SW480 (cell line): Measurements from ENCODE around the gene UBIAD1.
A peak's percentile ranks its signal among the peaks of the same experiment; 100 is the strongest.

Source experiments
- DNase-seq: peaks from one replicate; pipeline ENCODE4 v3.0.0-alpha.2; 2016; ENCODE audit warnings: low spot score

Gene UBIAD1

DNA sequence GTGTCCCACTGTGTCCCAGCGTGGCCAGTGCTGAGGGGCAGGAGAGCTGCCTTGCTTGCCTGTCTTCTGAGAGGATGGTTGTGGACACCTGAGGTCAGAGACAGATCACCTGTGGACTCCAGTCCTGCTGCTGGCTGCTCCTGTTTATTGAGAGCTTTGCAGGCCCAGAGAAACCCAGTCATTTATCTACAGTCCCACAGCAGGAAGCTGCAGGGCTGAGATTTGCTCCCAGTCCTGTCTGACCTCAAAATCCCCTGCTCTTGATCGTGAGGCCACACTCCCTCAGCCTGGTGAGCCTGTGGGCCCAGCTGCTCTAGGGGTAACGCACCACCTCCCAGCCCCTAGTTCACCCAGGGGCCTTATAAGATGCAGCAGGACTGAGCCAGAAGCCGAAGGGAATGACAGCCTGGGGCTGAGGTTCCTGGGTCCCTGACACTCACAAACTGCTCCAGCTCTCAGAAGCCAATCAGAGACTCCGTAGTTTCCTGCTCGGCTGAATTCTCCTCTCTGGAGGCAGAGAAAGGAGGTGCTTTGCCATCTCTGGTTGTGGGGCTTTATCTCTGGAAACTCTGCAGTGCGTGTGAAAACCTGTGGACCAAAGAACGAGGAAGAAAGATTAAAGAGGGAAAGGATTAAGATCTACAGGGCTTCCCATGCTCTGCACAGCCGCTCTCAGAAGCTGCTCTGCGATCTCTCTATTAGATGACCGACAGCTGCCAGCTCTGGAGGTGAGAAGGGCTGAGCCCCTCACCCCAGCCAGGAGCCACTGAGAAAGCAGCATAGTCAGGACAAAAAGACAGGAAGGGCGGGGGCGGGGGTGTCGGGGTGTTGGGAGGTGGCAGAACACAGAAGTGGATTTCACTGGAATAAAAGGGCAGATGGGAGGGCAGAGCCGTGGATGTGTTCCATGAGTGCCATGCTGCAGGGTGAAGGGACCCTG lies 39.1 kb downstream of the UBIAD1 start:
- no peak for DNase-seq

DNA sequence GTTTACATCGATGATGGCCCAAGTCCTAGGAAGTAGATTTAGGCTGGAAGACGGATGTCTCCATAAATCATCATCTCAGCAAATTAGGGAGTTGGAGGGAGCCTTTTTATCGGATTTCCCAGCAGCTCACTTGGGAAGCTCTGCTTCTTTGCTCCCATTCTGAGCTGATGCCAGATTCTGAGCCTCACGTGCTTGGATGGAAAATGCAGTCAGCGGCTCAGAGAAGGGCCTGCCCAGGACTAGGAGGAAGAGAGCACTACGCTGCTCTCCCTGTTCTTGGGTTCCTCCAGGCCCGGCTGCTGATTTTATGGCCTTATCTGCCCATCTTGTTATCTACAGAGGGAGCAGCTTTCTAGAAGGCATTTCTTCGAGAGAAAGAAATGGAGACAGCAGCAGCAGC lies 42.0 kb downstream of the UBIAD1 start:
- no peak for DNase-seq

DNA sequence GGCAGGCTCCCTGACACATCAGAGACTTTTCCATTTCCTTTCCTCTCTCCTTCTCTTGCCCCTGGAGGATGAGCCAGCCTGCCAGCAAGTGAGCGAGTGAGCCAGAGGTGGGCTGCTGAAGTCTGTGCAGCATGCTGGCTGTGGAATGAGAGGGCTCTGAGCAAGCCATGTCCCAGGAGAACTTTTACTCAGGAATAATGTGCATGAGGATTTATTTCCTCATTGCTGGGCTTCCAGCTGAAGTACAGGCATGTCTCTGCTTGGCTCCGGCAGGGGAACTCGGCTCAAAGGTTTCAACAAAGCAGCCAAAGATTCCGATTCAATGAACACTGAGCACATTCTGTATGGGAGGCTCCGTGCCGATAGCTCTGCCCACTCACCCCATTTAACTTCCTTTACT lies 43.7 kb downstream of the UBIAD1 start:
- no peak for DNase-seq

DNA sequence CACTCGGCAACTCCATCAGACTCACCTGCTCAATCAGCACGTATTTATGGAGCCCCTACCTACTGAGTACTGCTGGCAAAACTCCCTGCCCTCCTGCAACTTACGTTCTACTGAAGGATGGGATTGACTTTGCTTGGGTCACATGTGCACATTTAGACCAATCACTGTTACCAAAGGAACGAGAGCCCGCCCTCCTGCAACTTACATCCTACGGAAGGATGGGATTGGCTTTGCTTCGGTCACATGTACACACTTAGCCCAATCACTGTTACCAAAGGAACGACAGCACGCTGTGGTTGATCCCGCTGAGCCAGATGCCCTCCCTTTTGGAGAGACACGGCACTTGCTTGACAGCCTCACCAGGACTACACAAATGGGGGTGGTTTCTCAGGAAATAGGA lies 46.0 kb downstream of the UBIAD1 start:
- no peak for DNase-seq

DNA sequence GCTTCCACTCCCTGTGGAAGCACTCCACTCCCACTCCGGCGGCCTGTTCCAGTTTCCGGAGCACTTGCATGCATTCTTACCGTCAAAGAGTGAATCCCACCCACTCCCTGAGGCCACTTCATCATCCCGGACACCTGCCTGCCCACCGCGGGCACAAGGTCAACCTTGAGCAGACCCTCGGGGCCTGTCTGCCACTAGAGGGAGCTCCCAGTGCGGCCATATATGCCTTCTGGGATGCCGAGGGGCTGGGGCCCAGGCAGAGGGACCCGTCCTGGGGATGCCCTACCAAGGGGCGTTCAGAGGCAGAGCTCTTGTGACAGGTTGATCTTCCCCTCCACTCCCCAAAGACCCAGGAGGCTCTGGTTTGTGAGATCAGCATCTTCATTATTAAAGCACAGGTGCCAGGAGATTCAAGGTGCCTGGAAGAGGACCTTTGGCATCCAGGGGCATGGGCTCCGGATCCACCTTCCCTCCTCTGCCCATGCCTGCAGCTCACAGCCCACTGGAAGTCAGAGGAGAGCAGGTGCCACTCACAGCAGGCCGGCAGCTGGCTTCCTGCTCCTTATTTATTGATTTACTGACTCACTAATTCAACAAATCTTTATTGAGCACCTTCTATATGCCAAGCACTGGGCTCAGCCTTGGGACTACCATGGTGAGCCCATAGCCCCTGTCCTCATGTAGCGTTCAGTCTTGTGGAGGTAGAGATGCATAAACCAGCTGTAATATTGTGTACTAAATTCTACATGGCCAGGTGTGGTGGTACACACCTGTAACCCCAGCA lies 47.3 kb downstream of the UBIAD1 start:
- no peak for DNase-seq

DNA sequence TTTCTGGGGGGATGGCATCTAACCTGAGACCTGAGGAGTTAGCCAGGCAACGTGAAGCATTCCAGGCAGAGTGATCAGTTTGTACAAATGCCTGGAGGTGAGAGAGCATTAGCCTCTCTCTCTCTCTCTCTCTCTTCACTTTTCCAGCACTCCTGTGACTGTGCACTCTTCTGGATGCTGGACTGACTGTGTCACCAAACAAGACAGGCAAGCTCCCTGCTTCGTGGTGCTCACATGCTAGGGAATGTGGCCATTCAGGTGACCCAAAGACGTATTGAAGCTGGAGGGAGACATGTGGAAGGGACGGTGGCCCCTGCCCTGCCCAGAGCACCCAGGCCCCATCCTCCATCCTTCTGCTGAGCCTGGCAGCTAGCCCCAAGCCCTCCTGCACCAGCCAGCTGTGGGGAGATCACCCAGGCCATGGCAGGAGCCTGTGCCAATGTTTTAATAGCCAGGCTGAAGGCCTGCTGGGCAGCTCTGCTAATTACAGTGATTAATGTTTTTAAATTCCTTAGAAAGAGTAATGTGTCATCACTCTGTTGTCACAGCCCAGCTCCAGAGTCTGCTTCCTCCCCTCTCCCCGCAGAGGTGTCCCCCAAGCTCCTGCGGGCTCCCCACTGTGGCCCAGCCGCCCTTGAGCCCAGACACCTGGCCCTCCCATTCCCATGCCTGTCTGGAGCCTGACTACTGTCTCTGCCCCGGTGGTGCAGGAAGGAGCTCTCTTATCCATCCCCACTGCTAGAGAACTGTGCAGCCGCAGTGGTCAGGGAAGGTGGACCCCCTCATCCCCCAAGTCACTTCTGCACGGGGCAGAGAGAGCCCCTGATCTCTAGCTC lies 48.9 kb downstream of the UBIAD1 start:
- DNase-seq, result no peak

DNA sequence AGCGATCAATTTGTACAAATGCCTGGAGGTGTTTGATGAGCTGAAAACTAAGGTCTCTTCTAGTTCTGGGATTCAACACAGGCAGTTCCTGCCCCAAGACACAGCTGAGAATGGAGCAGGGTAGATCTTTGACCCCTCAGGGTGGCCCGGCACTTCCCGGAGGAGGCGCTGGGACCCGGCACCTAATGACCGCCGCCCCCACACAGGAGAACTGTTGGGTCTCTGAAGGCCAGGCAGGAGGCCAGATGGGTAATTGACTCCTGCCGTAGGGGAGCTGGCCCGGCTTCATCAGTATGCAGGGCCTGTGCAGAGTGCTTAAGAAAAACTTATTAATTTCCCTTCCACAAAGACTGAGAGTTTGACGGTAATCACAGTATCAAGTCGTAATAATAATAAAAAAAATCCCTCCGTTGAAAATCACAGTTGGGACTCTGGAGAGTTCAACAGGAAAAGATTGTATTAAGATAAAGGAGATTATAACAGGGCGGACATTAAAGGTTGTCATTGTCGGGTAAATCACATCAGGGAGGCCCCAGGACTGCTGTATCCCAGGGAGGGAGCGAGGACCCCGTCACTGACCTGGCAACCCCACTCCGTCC lies 51.7 kb downstream of the UBIAD1 start:
- DNase-seq, result no peak

DNA sequence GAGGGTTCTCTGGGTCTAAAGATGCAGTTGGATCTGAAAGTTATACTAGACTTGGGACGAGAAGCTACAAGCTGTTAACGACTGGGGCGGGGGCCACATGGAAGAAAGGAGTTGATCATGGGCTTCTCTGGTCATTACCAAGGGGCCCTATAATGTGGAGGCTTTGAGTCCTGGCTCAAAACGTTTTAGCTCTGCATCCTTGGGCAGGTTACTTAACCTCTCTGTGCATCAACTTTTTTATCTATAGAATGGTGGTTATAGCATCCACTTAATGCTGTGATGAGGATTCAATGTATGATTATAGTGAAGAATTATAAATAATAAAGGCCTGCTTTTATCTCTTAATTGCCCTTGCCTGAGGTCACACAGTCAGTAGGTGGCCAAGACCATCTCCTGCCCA lies 53.1 kb downstream of the UBIAD1 start:
- DNase-seq, result no peak

DNA sequence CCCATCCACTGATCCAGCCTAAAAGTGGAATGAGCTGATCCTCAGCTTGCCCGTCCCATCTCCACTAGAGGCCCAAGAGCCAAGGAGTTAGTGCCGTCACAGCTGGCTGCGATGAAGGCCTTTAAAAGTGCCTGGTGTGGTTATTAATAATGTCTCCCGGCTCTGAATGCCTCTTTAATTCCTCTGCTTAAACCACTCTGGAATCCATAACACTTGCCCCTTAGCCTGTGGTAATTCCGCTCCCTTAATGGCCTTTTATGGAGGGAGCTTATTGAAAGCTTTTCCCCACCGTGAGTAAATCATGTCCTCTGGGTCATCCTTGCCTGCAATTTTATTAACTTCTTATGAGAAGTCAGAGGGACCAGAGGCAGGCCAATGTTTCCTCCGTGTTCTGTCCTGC lies 55.4 kb downstream of the UBIAD1 start:
- no peak for DNase-seq

DNA sequence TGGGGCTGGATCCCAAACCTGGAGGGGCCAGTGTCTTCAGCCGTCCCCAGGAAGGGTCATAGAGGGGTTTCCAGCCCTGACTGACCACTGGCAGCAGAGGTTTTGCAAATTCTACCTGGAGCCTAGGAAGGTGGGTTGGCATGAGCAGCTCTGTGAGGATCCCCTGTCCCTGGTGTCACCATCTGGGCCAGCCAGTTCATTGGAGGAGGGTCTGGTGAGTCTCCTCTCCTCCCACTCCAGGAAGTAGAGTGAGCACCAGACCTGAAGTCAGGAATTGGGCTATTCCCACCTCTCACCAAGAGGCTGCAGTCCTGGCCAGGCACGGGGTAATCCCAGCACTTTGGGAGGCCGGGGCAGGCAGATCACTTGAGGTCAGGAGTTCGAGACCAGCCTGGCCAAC lies 57.4 kb downstream of the UBIAD1 start:
- DNase-seq, result no peak

DNA sequence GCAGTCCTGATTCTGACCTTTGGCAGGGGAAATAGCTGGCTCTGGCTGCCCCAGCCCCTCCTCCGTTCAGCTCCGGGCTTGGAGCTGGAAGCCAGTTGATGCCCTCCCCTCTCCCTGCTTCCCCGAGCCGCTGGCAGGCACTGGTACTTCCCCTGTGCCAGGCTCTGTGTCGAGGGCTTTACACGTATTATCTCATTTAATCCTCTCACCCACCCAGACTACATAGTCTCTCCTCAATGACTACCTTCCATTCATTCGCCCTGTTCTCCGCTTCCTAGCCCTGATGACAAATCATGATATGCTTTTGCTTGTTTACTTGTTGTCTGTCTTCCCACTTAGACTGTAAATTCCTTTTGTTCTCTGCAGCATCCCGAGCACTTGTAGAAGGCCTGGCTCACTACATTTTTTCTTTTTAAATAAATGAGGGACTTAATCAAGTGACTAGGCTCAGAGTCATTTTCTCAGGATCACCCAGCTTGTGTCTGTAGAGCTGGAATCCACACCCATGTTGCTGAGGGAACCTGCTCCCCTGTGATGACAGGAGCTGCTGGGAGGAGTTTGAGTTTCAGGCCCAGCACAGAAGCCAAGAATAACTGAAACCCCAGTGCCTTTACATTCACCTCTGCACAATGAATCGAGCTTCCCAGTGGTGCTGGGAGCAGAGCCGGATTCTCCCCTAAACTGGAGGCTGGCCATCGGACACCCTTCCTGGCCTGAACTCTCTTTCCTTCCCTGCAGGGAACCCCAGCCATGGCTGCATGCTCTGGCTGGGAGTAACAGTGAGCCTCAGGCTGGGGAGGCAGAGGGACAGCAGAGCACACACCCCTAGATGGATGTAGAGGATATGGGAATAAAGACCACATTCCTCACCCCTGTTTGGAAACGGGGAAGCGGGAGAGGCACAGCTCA lies 58.3 kb downstream of the UBIAD1 start:
- no peak for DNase-seq

DNA sequence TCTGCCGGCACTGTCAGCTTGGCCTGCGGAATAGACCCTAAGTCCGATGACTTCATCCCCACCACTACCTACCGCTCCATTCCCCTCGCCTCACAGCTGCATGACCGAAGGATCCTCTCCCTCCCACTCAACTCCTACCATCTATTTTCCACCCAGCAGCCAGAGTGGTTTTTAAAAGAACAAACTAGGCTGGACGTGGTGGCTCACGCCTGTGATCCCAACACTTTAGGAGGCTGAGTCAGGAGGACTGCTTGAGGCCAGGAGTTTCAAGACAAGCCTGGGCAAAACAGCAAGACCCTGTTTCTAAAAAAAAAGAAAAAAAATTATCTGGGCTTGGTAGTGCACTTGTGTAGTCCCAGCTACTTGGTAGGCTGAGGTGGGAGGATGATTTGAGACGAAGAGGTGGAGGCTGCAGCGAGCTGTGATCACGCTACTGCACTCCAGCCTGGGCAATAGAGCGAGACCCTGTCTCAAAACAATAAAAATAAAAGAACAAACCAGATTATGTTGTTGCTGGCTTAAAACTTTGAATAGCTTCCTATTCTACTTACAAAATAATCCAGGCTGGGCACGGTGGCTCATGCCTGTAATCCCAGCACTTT lies 59.0 kb downstream of the UBIAD1 start:
- DNase-seq, result no peak

DNA sequence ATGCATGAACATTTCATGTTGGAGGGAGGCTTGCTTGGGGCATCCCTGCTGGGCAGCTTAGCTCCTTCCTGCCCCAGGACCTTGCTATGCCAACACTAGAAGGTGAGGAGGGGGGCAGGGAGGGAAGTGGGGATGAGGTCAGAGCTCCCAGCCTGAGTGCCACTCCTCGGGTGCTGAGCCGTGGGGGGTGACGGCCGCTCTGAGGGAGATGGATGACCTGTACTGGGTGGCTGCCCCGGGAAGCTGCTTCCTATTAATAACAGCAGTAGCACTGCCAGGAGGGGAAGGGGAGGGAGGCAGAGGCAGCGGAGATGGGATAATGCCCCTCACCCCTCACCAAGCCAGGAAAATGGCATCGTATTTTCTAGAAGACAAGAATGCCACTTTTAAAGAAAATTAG lies 60.6 kb downstream of the UBIAD1 start:
- no peak for DNase-seq

DNA sequence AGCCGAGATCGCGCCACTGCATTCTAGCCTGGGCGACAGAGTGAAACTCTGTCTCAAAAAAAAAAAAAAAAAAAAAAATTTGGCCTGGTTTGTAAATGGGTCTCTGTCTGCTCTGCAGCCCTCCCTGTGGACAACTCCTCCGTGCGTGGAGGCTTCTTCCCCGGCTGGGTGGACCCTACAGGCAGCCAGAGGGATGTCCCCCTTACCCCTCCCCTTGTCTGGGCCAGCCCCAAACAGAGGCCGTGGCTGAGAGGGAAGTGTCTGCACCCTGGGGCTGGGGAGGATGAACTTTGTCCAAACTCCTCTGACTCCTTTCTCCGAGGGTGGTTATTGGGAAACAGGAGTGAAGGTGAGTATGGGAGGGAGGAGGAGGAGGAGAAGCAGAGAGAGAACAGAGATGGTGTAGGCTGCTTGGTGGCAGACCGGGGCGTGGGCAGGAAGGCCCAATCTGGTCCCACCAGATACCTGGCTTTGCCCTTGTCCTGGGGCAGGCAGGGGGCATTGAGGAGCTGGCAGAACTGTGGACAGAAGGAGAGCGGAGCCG lies 61.3 kb downstream of the UBIAD1 start:
- DNase-seq, result no peak

DNA sequence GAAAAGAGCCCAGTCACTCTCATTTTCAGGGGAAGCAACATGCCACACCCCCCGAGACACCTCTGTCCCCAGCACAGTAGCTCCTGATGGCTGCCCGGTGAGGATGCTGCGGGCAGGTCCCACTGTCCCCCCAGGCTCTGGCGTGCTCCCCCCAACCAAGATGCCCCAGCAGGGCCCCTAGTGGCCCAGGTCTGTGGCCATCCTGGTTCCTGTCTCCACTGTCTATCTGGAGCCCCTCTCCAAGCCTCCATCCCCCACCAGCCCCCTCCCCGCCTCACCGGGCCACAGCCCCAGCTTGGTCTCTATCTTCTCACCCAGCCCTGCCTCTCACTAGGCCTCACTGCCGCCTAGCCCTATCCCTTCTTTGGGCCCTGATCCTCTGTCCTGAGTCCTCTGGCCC lies 61.8 kb downstream of the UBIAD1 start:
- DNase-seq, result no peak

DNA sequence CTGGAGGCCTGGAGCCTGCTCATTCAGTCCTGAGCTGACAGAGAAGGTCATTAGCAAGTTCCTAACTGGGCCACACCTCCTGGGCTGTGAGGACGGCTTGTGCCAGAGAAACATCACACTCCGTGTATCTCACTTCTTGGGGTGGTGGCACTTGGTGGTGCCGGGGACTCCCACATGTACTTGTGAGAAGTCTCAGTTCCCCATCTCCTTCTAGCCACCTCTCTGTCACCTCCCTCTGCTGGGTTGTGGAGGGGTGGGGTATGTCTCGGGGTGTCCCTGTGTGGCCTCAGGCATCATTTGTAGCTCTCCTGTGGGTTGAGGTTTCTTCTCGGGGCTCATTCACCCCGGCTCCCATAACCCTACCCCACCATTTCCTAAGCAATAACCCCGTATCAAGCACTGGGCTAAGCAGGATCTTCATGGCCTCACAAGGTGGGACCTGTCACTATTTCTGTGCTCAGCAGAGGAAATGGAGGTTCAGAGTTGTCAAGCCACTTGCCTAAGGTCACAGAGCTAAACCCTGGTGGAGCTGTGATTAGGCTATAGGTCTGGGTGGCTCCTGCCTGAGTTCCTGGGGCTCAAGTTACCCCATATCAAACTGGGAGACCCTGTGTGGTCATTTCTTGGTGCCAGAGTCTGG lies 62.5 kb downstream of the UBIAD1 start:
- no peak for DNase-seq

DNA sequence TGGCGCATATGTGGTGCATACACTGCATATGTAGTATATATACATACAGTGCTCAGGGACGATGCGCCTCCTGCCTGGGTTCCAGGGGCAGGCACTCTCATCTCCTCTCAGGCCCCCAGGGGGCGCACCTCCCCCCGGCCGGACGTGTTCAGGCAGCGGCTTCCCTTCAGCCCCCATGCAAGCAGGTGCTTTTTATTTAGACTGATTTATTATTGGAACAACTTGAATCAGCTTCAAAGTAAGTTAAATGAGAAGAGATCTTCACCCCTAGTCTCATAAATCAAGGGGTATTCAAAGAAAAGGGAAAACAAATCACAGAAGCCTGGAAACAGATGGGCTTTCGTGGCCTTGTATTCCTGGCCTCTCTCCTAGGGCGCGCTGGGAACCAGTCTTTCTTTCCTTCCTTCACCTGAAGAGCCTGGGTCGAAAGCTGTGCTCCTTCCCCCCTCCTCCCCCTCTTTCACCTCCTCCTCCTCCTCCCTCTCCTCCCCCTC lies 64.6 kb downstream of the UBIAD1 start:
- peak; percentile 23 for DNase-seq
